HFFc6 (cell line): Measurements from ENCODE around the gene RASGRP2. TPM values are rescaled to one million over a fixed set of nuclear protein-coding genes. Genes with fewer than 3 reads are reported as not detected.

Experiments
- DNase-seq: peaks from one replicate; pipeline ENCODE4 v3.0.0-alpha.2; 2018
- H3K27ac Mint-ChIP-seq: 2 replicates; pipeline ENCODE4 v1.8.0; 2020; ENCODE audit warnings: mild to moderate bottlenecking, mixed read lengths
- H3K27me3 Mint-ChIP-seq: 2 replicates; pipeline ENCODE4 v1.8.0; 2021; ENCODE audit warnings: mild to moderate bottlenecking, moderate library complexity, mixed read lengths; ENCODE audit not compliant: insufficient read depth
- H3K36me3 Mint-ChIP-seq: 2 replicates; pipeline ENCODE4 v1.8.0; 2021; ENCODE audit warnings: low read depth, mixed read lengths
- H3K4me1 Mint-ChIP-seq: 2 replicates; pipeline ENCODE4 v1.8.0; 2020; ENCODE audit warnings: low read depth, mixed read lengths
- H3K4me3 Mint-ChIP-seq: 2 replicates; pipeline ENCODE4 v1.8.0; 2020; ENCODE audit warnings: mild to moderate bottlenecking, moderate library complexity, mixed read lengths
- H3K9me3 Mint-ChIP-seq: 2 replicates; pipeline ENCODE4 v1.8.0; 2020; ENCODE audit warnings: mild to moderate bottlenecking, mixed read lengths
- total RNA-seq, 6 experiments: library from RNA; stranded (reverse); fragmentation: NEBNext Ultra II Directional; extraction: Animal tissue kit (Norgen Biotek cat#: 25700); gene quantifications; 2 replicates in 1 of 6; 3 replicates in 5 of 6; pipeline ENCODE4 v1.2.3, GENCODE V29; 2021
- TF ChIP-seq, protein P1 (sequence below): fragments of 200-600 bp; sonication (generic); IDR thresholded peaks from 2 replicates; pipeline ENCODE4 v1.5.0; 2021; ENCODE audit warnings: antibody characterized with exemption, mild to moderate bottlenecking

RASGRP2 gene
- total RNA-seq, 6 experiments from 2014 or later: 0.43 to 0.68 (median 0.48) TPM; not detected in 2

DNA sequence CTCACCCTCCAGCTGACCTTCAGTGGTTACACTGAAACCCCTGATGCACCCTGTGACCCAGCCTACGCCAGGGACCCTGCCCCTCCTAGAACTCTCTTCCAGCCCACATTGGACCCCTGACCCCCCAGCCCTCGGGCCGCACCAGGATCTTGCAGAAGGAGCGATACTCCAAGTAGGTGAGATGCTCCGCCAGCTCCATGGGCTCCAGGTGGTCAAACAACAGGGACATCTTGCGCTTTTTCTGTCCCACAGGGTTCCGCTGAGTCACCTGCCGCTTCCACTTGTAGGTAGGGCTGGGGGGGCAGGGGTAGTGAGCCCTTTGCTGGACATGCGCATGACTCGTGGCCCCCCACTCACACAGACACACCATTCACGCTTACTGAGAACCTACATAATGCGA, 4.1 kb downstream of the RASGRP2 start:
- H3K36me3 Mint-ChIP-seq: no peaks in the 10 kb centered on the region
- H3K27ac Mint-ChIP-seq: no peak overlapping the region
- DNase-seq: no peak
- TF ChIP-seq, protein P1, sequence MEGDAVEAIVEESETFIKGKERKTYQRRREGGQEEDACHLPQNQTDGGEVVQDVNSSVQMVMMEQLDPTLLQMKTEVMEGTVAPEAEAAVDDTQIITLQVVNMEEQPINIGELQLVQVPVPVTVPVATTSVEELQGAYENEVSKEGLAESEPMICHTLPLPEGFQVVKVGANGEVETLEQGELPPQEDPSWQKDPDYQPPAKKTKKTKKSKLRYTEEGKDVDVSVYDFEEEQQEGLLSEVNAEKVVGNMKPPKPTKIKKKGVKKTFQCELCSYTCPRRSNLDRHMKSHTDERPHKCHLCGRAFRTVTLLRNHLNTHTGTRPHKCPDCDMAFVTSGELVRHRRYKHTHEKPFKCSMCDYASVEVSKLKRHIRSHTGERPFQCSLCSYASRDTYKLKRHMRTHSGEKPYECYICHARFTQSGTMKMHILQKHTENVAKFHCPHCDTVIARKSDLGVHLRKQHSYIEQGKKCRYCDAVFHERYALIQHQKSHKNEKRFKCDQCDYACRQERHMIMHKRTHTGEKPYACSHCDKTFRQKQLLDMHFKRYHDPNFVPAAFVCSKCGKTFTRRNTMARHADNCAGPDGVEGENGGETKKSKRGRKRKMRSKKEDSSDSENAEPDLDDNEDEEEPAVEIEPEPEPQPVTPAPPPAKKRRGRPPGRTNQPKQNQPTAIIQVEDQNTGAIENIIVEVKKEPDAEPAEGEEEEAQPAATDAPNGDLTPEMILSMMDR: no peak
- H3K4me1 Mint-ChIP-seq: peaks cover 7% of the 10 kb centered on the region
- H3K27me3 Mint-ChIP-seq: peaks cover 50% of the 10 kb centered on the region
- no peaks in the 10 kb centered on the region for H3K9me3 Mint-ChIP-seq
- no peak overlapping the region for H3K4me3 Mint-ChIP-seq

DNA sequence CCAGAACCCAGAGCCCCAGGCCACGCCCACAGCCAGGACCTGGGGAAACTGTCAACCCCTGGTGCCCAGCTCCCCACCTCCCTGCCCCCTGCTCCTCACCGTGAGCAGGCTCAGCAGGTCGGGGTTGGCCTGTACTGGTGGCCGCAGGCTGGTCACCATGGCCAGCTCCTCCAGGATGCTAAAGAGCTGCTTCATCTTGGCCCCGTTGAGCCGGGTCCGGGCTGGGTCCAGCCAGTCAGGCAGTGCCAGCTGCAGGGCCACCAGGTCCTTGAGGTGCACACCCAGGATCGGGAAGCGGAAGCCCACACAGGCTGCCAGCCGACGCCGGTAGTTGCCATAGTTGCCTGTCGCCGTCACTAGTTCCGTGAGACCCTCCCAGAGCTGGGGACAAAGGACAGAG, 7.3 kb downstream of the RASGRP2 start:
- DNase-seq: no peak
- Mint-ChIP-seq H3K4me3 (no peak overlapping the region), H3K4me1 (no peaks in the 10 kb centered on the region), H3K27me3 (peaks cover 49% of the 10 kb centered on the region), H3K27ac (no peak overlapping the region), H3K36me3 (no peaks in the 10 kb centered on the region), H3K9me3 (no peaks in the 10 kb centered on the region)
- TF ChIP-seq, protein P1: no peak

DNA sequence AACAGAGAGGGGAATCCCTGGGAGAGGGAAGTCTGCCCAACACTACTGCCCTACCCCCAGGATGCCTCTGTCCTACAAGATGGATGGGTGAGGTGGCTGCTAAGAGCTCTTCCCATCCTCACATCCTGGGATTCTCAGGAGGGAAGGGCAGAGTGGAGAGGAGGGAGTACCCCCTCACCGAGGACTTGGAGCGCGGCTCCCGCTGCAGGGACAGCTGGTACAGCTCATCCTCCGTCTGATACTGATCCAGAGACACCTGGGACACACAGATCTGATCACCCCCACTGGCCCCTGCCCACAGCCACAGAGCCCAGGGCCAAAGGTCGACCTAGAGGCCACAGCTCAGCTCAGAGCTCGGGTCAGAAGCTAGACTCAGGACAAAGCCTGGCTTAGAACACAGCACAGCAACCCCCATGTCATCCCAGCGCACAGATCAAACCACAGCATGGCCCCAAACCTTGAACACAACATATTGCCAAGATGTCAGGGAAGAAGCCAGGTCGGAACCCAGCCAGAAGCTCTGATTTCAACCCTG, 8.2 kb downstream of the RASGRP2 start:
- TF ChIP-seq, protein P1: no peak
- Mint-ChIP-seq H3K27me3 (peaks cover 49% of the 10 kb centered on the region), H3K4me3 (no peak overlapping the region), H3K36me3 (no peaks in the 10 kb centered on the region), H3K9me3 (no peaks in the 10 kb centered on the region), H3K4me1 (no peaks in the 10 kb centered on the region), H3K27ac (no peak overlapping the region)
- DNase-seq: no peak

DNA sequence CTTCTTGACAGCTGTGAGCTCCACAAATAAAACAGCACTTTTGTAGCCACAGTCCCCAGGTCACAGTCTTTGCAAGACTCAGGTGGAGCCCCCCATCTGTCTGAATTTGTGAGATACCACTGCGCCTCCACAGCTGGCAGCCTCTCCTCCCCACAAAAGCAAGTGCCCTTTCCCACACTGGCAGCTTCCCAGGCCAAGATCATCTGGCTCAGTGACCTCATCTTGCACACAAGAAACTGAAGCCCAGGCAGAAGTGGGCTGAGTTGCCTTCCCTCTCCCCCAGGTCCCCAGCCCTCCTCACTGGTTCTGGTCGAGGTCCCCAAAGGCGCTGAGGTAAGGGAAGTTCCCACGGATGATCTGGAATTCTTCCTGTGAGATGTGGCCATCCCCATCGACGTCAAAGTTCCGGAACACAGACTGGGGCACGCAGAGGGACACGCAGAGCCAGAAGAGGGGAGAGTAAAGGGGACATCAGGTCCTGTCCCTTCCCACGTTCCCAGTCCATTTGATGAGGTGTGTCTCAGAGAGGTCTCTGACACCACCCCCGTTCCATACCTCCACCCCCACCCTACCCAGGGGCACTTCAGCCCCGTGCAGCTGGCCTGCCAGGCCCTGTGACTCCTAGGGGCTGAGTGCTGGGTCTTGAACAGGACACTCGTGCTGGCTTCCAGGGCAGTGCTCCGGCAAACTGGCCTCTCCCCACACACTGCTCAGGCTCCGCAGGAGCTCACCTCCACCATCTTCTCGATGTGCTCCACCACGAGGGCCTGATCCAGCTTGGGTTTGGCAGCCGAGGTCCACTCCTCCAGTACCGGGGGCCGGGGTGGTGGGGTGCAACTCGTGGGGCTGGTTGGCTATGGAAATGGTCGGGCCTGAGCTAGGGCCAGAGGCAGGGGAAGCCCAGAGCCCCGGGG, 8.9 kb downstream of the RASGRP2 start:
- H3K27ac Mint-ChIP-seq: no peak overlapping the region
- H3K9me3 Mint-ChIP-seq: no peaks in the 10 kb centered on the region

DNA sequence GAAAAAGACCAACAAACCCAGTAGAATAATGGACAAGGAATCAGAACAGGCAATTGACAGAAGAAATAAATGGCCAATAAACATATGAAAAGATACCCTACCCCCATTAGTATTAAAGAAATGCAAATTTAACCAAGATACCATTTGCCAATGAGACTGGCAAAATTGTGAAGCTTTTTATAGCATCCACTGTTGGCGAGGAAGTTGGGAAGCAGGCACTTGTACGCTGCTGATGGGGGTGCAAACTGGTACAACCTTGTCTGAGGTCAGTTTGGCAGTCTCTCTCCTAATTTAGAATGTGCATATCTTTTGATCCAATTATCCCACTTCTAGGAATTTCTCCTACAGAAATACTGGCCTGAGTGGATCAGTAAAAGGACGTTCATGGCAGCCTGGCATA, 12.3 kb downstream of the RASGRP2 start:
- TF ChIP-seq, protein P1: no peak
- no peak for DNase-seq
- Mint-ChIP-seq H3K27me3 (peaks cover 44% of the 10 kb centered on the region), H3K27ac (no peak overlapping the region), H3K9me3 (no peaks in the 10 kb centered on the region), H3K4me3 (no peak overlapping the region), H3K36me3 (no peaks in the 10 kb centered on the region), H3K4me1 (no peaks in the 10 kb centered on the region)

More for the DNA sequence above, 8.9 kb downstream of the RASGRP2 start:
- Mint-ChIP-seq H3K4me1 (no peaks in the 10 kb centered on the region), H3K27me3 (peaks cover 46% of the 10 kb centered on the region), H3K36me3 (no peaks in the 10 kb centered on the region), H3K4me3 (no peak overlapping the region)
- TF ChIP-seq, protein P1: no peak
- no peak for DNase-seq
